HCT116 (cell line): ENCODE data around the gene ITPK1. TPM values are rescaled to one million over a fixed set of nuclear protein-coding genes. Genes with fewer than 3 reads are reported as not detected.

Experiments used
- ATAC-seq: fragments of 200-7000 bp; cut with Tn5 transposase; 2 replicates; pipeline ENCODE4 v1.9.1; 2020; ENCODE audit warnings: mild to moderate bottlenecking, moderate library complexity
- BruUV-seq: library from RNA; stranded (reverse); fragments of 400-500 nt; replicated peaks from 2 replicates; lab custom pipeline; 2021; lab: Mats Ljungman, UMichigan
- CTCF ChIA-PET: fragments of 300-600 bp; sonication (Branson Sonifier 250); formaldehyde crosslinking; loops from one replicate; lab custom pipeline; 2021; ENCODE audit warnings: antibody characterized with exemption; lab: Charles Lee
- POLR2A ChIA-PET: fragments of 300-600, 350-600 bp; sonication (Branson Sonifier 250); formaldehyde crosslinking; loops from one replicate; lab custom pipeline; 2021; ENCODE audit warnings: antibody characterized with exemption; lab: Charles Lee
- RAD21 ChIA-PET, 2 experiments: fragments of 300-600 bp; sonication (Branson Sonifier 250); formaldehyde crosslinking; loops; one replicate each; lab custom pipeline; 2023; ENCODE audit warnings: low total read pairs in 2 of 2; ENCODE audit not compliant: uncharacterized antibody in 2 of 2, unreplicated experiment in 2 of 2, low non-redundant PET in 1 of 2; lab: Charles Lee
- DNase-seq: peaks from one replicate; pipeline ENCODE4 v3.0.0-alpha.2; 2010; ENCODE audit warnings: low read depth, low spot score
- H2AFZ ChIP-seq: fragments of 200-600 bp; shearing (Covaris generic), sonication (generic); 2 replicates; pipeline ENCODE4 v1.6.1; 2017; ENCODE audit warnings: low read depth, mixed run types, mixed read lengths, antibody characterized with exemption, low read length; ENCODE audit not compliant: poor library complexity, severe bottlenecking
- H3K27ac ChIP-seq: 2 replicates; pipeline ENCODE4 v1.5.1; 2012; ENCODE audit warnings: low read depth, low read length
- H3K27me3 ChIP-seq: fragments of 200-600 bp; sonication (generic); 2 replicates; pipeline ENCODE4 v1.6.1; 2016; ENCODE audit warnings: mixed run types, low read length, mixed read lengths; ENCODE audit not compliant: insufficient read depth
- H3K36me3 ChIP-seq, 2 experiments: fragments of 200-500 bp in 1 of 2; fragments of 200-600 bp in 1 of 2; sonication (Bioruptor generic) in 1 of 2; sonication (generic) in 1 of 2; 2 replicates each; pipeline versions ENCODE4 v1.5.1 to v1.6.1; 2014 to 2016; ENCODE audit warnings: low read length in 2 of 2, inconsistent platforms in 1 of 2, mixed read lengths in 1 of 2, mixed run types in 1 of 2; ENCODE audit not compliant: insufficient read depth in 2 of 2, control insufficient read depth in 1 of 2
- H3K4me1 ChIP-seq, 2 experiments: fragments of 200-600 bp in 1 of 2; sonication (generic) in 1 of 2; 2 replicates each; pipeline versions ENCODE4 v1.5.1 to v1.6.1; 2012 to 2017; ENCODE audit warnings: low read length in 2 of 2, inconsistent platforms in 1 of 2, mild to moderate bottlenecking in 1 of 2, mixed read lengths in 1 of 2, mixed run types in 1 of 2, moderate library complexity in 1 of 2; ENCODE audit not compliant: insufficient read depth in 2 of 2, control insufficient read depth in 1 of 2
- H3K4me2 ChIP-seq: fragments of 200-600 bp; sonication (generic); 2 replicates; pipeline ENCODE4 v1.6.1; 2017; ENCODE audit warnings: mixed run types, low read length, mixed read lengths
- H3K4me3 ChIP-seq, 2 experiments: fragments of 200-600 bp in 1 of 2; sonication (generic) in 1 of 2; replicated peaks in 1 of 2; 2 replicates each; pipeline ENCODE4 v1.5.1; 2011 to 2016; ENCODE audit warnings: low read length in 2 of 2, control low read depth in 1 of 2, low read depth in 1 of 2, mild to moderate bottlenecking in 1 of 2, mixed read lengths in 1 of 2, mixed run types in 1 of 2
- H3K79me2 ChIP-seq: fragments of 200-600 bp; sonication (generic); 2 replicates; pipeline ENCODE4 v1.6.1; 2017; ENCODE audit warnings: mild to moderate bottlenecking, mixed run types, low read length, moderate library complexity, mixed read lengths; ENCODE audit not compliant: insufficient read depth
- H3K9ac ChIP-seq: fragments of 200-600 bp; sonication (generic); 2 replicates; pipeline ENCODE4 v1.6.1; 2016; ENCODE audit warnings: low read length, mixed read lengths
- H3K9me2 ChIP-seq: fragments of 200-600 bp; sonication (generic), shearing (Covaris generic); 2 replicates; pipeline ENCODE4 v1.6.1; 2017; ENCODE audit warnings: mixed run types, mild to moderate bottlenecking, moderate library complexity; ENCODE audit not compliant: insufficient read depth
- H3K9me3 ChIP-seq, 2 experiments: fragments of 200-500 bp in 1 of 2; fragments of 200-600 bp in 1 of 2; sonication (Bioruptor generic) in 1 of 2; sonication (generic) in 1 of 2; 2 replicates each; pipeline ENCODE4 v1.6.1; 2014 to 2017; ENCODE audit warnings: low read length in 2 of 2, mixed read lengths in 2 of 2, inconsistent platforms in 1 of 2, low read depth in 1 of 2, mild to moderate bottlenecking in 1 of 2, mixed run types in 1 of 2, moderate library complexity in 1 of 2; ENCODE audit not compliant: control insufficient read depth in 1 of 2, insufficient read depth in 1 of 2
- H4K20me1 ChIP-seq: fragments of 200-600 bp; sonication (generic), shearing (Covaris generic); 2 replicates; pipeline ENCODE4 v1.6.1; 2017; ENCODE audit warnings: mixed run types, mild to moderate bottlenecking, moderate library complexity; ENCODE audit not compliant: insufficient read depth
- CBX3 ChIP-seq: IDR thresholded peaks from 2 replicates; pipeline ENCODE4 v1.6.1; 2012; ENCODE audit warnings: low read depth
- CEBPB ChIP-seq: IDR thresholded peaks from 2 replicates; pipeline ENCODE4 v1.6.1; 2012; ENCODE audit warnings: low read depth
- EGR1 ChIP-seq: IDR thresholded peaks from 2 replicates; pipeline ENCODE4 v1.6.1; 2012; ENCODE audit warnings: low read depth
- ELF1 ChIP-seq: IDR thresholded peaks from 2 replicates; pipeline ENCODE4 v1.6.1; 2012; ENCODE audit warnings: low read depth, borderline replicate concordance
- EZH2 ChIP-seq: fragments of 200-600 bp; sonication (generic); IDR thresholded peaks from 2 replicates; pipeline ENCODE4 v1.6.1; 2017; ENCODE audit warnings: antibody characterized with exemption, mixed run types
- EZH2phosphoT487 ChIP-seq: fragments of 200-600 bp; IDR thresholded peaks from 2 replicates; pipeline ENCODE4 v1.6.1; 2018; ENCODE audit warnings: antibody characterized with exemption, borderline replicate concordance
- FOSL1 ChIP-seq: IDR thresholded peaks from 2 replicates; pipeline ENCODE4 v1.6.1; 2012; ENCODE audit warnings: low read depth
- JUND ChIP-seq: IDR thresholded peaks from 2 replicates; pipeline ENCODE4 v1.6.1; 2012
- POLR2A ChIP-seq: IDR thresholded peaks from 2 replicates; pipeline ENCODE4 v1.7.0; 2011; ENCODE audit warnings: borderline replicate concordance; ENCODE audit not compliant: insufficient read depth, insufficient read length; ENCODE audit errors: extremely low read depth
- POLR2AphosphoS5 ChIP-seq: IDR thresholded peaks from 2 replicates; pipeline ENCODE4 v1.6.1; 2011; ENCODE audit warnings: mild to moderate bottlenecking, low read depth, low read length, moderate library complexity
- SIN3A ChIP-seq: IDR thresholded peaks from 2 replicates; pipeline ENCODE4 v1.6.1; 2012; ENCODE audit warnings: low read depth
- SP1 ChIP-seq: IDR thresholded peaks from 2 replicates; pipeline ENCODE4 v1.6.1; 2012; ENCODE audit warnings: low read depth
- SRF ChIP-seq: IDR thresholded peaks from 2 replicates; pipeline ENCODE4 v1.6.1; 2012; ENCODE audit warnings: low read depth
- TCF7L2 ChIP-seq: IDR thresholded peaks from 2 replicates; pipeline ENCODE4 v1.7.0; 2011; ENCODE audit warnings: borderline replicate concordance, inconsistent platforms; ENCODE audit not compliant: insufficient read depth, insufficient read length; ENCODE audit errors: extremely low read depth
- YY1 ChIP-seq: IDR thresholded peaks from 2 replicates; pipeline ENCODE4 v1.6.1; 2011; ENCODE audit warnings: low read length, low read depth, moderate library complexity, mild to moderate bottlenecking; ENCODE audit not compliant: insufficient replicate concordance; ENCODE audit errors: extremely low read depth
- ZNF274 ChIP-seq: fragments of 200-500 bp; sonication (Bioruptor generic); IDR thresholded peaks from 2 replicates; pipeline ENCODE4 v1.6.1; 2014; ENCODE audit warnings: mild to moderate bottlenecking, low read depth, low read length, inconsistent platforms
- intact Hi-C: fragments of 100-400 bp; cut with micrococcal nuclease; formaldehyde crosslinking; loops from 2 replicates; pipeline ENCODE4 v1.10.0; 2022
- total RNA-seq: library from RNA; stranded (reverse); gene quantifications from one replicate; pipeline ENCODE4 v1.2.1, GENCODE V29; 2021; ENCODE audit not compliant: unreplicated experiment
- TF ChIP-seq, protein P1 (sequence below): IDR thresholded peaks from 2 replicates; pipeline ENCODE4 v1.6.1; 2012
- TF ChIP-seq, protein P2 (sequence below): IDR thresholded peaks from 2 replicates; pipeline ENCODE4 v1.6.1; 2012; ENCODE audit warnings: low read depth
- TF ChIP-seq, protein P3 (sequence below), 3 experiments: fragments of 200-600 bp in 1 of 3; sonication (generic) in 1 of 3; IDR thresholded peaks in 2 of 3; conservative IDR thresholded peaks in 1 of 3; 2 replicates each; pipeline ENCODE4 v1.5.1; 2012 to 2017; ENCODE audit warnings: low read depth in 2 of 3, low read length in 2 of 3, antibody characterized with exemption in 1 of 3, borderline replicate concordance in 1 of 3, control low read depth in 1 of 3, mild to moderate bottlenecking in 1 of 3, mixed read lengths in 1 of 3, mixed run types in 1 of 3, moderate library complexity in 1 of 3; ENCODE audit not compliant: insufficient read depth in 1 of 3

ITPK1 gene
- total RNA-seq, 1 experiment from 2014 or later, result 70.2 TPM

DNA sequence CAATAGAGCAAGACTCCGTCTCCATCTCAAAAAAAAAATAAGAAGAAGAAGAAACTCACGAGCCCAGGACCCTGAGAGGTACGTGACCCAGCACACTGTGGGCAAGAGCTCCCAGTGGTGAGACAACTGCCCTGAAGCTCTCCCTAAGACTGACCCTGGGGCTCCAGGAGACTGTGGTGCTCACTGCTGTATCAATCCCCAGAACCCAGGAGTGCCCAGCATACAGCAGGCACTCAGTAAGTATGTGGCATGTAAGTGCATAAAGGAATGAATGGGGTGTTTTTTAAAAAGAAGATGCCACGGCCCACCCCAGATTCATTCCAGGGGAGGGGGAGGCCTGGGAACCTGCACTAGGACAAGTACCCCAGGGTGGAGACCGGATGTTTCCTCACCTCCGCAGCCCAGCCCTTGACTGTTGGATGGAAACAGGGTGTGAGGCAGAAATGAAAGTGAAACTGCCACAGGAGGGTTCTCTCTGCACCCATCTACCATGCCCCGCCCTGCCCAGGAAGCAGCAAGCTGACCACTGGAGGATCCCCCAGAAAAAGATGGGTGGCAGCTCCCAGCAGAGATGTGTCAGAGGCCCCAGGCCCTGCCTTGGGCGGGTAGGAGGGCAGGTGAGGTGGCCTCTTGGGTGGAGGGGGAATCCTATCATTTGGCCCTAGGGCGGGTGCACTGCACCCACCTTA, 12.2 kb downstream of the ITPK1 start:
- CTCF ChIA-PET, result interaction anchor here (3.3 kb wide), 1 partner anchor 10 kb away, joined by 19 read pairs; no protein-coding TSS in a partner anchor
- Histone ChIP-seq H3K27ac (no peak overlapping the region), H3K9me3 (no peaks in the 10 kb centered on the region), H3K4me2 (peak overlapping the region; percentile 11), H3K27me3 (no peaks in the 10 kb centered on the region), H3K4me1 (peaks cover 24 to 41% of the 10 kb centered on the region in 2 experiments), H3K4me3 (no peak overlapping the region), H3K36me3 (no peaks in the 10 kb centered on the region; a peak in 1 of 4 replicates), H3K79me2 (peaks cover 69% of the 10 kb centered on the region), H3K9ac (no peak overlapping the region), H3K9me2 (no peaks in the 10 kb centered on the region), H4K20me1 (no peaks in the 10 kb centered on the region), H2AFZ (no peak overlapping the region)
- no TSS peak for BruUV-seq
- intact Hi-C loops, result no loop called here
- ATAC-seq, result 0 out of 2 replicates have a peak, but pooled peaks have one; percentile 33
- TF ChIP-seq FOSL1 (no peak), CBX3 (no peak), ELF1 (no peak), EZH2phosphoT487 (no peak), ZNF274 (no peak), JUND (no peak), TCF7L2 (no peak), SRF (no peak), YY1 (no peak), EGR1 (no peak), SP1 (no peak), CEBPB (no peak), EZH2 (no peak), POLR2A (no peak), SIN3A (no peak), POLR2AphosphoS5 (no peak)
- TF ChIP-seq, protein P1, sequence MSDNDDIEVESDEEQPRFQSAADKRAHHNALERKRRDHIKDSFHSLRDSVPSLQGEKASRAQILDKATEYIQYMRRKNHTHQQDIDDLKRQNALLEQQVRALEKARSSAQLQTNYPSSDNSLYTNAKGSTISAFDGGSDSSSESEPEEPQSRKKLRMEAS, result no peak
- TF ChIP-seq, protein P2, sequence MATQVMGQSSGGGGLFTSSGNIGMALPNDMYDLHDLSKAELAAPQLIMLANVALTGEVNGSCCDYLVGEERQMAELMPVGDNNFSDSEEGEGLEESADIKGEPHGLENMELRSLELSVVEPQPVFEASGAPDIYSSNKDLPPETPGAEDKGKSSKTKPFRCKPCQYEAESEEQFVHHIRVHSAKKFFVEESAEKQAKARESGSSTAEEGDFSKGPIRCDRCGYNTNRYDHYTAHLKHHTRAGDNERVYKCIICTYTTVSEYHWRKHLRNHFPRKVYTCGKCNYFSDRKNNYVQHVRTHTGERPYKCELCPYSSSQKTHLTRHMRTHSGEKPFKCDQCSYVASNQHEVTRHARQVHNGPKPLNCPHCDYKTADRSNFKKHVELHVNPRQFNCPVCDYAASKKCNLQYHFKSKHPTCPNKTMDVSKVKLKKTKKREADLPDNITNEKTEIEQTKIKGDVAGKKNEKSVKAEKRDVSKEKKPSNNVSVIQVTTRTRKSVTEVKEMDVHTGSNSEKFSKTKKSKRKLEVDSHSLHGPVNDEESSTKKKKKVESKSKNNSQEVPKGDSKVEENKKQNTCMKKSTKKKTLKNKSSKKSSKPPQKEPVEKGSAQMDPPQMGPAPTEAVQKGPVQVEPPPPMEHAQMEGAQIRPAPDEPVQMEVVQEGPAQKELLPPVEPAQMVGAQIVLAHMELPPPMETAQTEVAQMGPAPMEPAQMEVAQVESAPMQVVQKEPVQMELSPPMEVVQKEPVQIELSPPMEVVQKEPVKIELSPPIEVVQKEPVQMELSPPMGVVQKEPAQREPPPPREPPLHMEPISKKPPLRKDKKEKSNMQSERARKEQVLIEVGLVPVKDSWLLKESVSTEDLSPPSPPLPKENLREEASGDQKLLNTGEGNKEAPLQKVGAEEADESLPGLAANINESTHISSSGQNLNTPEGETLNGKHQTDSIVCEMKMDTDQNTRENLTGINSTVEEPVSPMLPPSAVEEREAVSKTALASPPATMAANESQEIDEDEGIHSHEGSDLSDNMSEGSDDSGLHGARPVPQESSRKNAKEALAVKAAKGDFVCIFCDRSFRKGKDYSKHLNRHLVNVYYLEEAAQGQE, result no peak
- TF ChIP-seq, protein P3, sequence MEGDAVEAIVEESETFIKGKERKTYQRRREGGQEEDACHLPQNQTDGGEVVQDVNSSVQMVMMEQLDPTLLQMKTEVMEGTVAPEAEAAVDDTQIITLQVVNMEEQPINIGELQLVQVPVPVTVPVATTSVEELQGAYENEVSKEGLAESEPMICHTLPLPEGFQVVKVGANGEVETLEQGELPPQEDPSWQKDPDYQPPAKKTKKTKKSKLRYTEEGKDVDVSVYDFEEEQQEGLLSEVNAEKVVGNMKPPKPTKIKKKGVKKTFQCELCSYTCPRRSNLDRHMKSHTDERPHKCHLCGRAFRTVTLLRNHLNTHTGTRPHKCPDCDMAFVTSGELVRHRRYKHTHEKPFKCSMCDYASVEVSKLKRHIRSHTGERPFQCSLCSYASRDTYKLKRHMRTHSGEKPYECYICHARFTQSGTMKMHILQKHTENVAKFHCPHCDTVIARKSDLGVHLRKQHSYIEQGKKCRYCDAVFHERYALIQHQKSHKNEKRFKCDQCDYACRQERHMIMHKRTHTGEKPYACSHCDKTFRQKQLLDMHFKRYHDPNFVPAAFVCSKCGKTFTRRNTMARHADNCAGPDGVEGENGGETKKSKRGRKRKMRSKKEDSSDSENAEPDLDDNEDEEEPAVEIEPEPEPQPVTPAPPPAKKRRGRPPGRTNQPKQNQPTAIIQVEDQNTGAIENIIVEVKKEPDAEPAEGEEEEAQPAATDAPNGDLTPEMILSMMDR (IDR thresholded peaks at IDR 0.05 in 2 of 3, conservative IDR thresholded peaks at IDR 0.05 in 1 of 3; ENCODE audit: borderline replicate concordance in 1 of 3, insufficient read depth in 1 of 3, low read depth in 2 of 3, low read length in 2 of 3), result no peak
- POLR2A ChIA-PET, result no interaction called here
- RAD21 ChIA-PET, result no interaction called here
- DNase-seq, result no peak
